GM18907 (cell line): ENCODE data around the gene PVALB.
"Not testable (repeated sequence)": the region's sequence is repeated elsewhere in the genome, so short reads cannot be mapped to it uniquely, and the experiment has no call there.

Source experiments
- ATAC-seq: cut with Tn5 transposase; IDR thresholded peaks from one replicate; pipeline ENCODE4 v1.9.1; 2021; ENCODE audit warnings: mild to moderate bottlenecking, moderate library complexity; ENCODE audit not compliant: unreplicated experiment

The PVALB gene

GRCh38 chr22:36758792-36759271, 58.0 kb downstream of the PVALB start:
- no peak for ATAC-seq

- ATAC-seq = no peak
Observed at GRCh38 chr22:36757668-36758211, 59.1 kb downstream of the PVALB start.

- no peak for ATAC-seq
Observed at GRCh38 chr22:36756746-36757655, 59.8 kb downstream of the PVALB start.

GRCh38 chr22:36756031-36756430, 60.8 kb downstream of the PVALB start:
- no peak for ATAC-seq

GRCh38 chr22:36755316-36755715, 61.5 kb downstream of the PVALB start:
- no peak for ATAC-seq

- ATAC-seq = not testable (repeated sequence)
Observed at GRCh38 chr22:36754881-36755280, 62.0 kb downstream of the PVALB start.

- ATAC-seq = no peak
Observed at GRCh38 chr22:36753916-36754315, 62.9 kb downstream of the PVALB start.

- no peak for ATAC-seq
Observed at GRCh38 chr22:36753120-36753802, 63.6 kb downstream of the PVALB start.
